ENCODE measurements around the gene IGSF3. TPM values are rescaled to one million over a fixed set of nuclear protein-coding genes. Genes with fewer than 3 reads are reported as not detected.

Gene IGSF3
- total RNA-seq, 1 experiment from 2014 or later, result not detected

GRCh38 chr1:116580446-116581322, 86.8 kb downstream of the IGSF3 start:
- no peaks in the 10 kb centered on the region for H3K9me3 ChIP-seq (ENCODE audit: low read length)
- H3K27ac ChIP-seq (ENCODE audit: low read length), result no peak overlapping the region
- no peaks in the 10 kb centered on the region for H3K36me3 ChIP-seq (ENCODE audit: insufficient read depth, low read length)
- H3K79me2 ChIP-seq (ENCODE audit: low read length), result no peaks in the 10 kb centered on the region
- H4K20me1 ChIP-seq (ENCODE audit: insufficient read depth, low read depth, low read length), result no peaks in the 10 kb centered on the region
- H3K9me2 ChIP-seq (replicated peaks; ENCODE audit: insufficient read depth, low read length), result no peaks in the 10 kb centered on the region
- no peak overlapping the region for H3K9ac ChIP-seq (ENCODE audit: low read length)
- H3K4me3 ChIP-seq (ENCODE audit: low read length), result no peak overlapping the region
- H3K27me3 ChIP-seq (ENCODE audit: low read length), result no peaks in the 10 kb centered on the region
- DNase-seq, result no peak
- no peak overlapping the region for H3K4me2 ChIP-seq (ENCODE audit: low read depth, low read length, poor library complexity, severe bottlenecking)
- no peaks in the 10 kb centered on the region for H3K4me1 ChIP-seq (ENCODE audit: low read length)
- H2AFZ ChIP-seq (ENCODE audit: low read length), result no peak overlapping the region

DNA sequence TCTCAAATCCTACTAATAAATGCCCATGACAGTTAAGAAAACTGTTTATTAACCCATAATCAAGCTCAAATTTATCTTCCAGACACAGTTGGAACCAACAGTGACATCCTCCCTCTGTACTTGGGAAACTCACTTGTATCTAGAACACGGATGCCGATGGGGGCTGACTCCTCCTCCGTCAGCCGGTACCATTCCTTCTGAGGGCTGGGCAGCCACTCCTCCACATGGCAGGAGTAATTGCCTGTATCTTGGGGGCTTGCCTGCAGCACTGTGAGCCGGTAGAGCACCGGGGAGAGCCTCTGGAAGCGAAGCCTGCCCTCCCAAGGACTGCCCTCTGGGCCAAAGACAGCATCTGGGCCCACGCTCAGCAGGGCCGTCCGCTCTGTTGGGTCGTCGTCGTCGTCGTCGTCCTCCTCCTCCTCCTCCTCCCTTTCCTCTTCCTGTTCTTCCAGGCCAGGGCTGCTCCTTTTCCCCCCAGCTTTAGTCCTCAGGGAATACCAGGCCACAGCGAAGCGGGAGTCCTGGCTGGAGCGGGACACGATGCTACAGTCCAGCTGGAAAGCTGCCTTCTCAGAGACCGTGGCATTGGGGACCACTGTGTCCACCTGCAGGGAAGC, 88.2 kb downstream of the IGSF3 start:
- Histone ChIP-seq H2AFZ (ENCODE audit: low read length) (no peak overlapping the region), H3K4me2 (ENCODE audit: low read depth, low read length, poor library complexity, severe bottlenecking) (no peak overlapping the region), H3K4me1 (ENCODE audit: low read length) (no peaks in the 10 kb centered on the region), H3K4me3 (ENCODE audit: low read length) (no peak overlapping the region), H3K9me2 (replicated peaks; ENCODE audit: insufficient read depth, low read length) (no peaks in the 10 kb centered on the region), H3K27me3 (ENCODE audit: low read length) (no peaks in the 10 kb centered on the region), H3K79me2 (ENCODE audit: low read length) (no peaks in the 10 kb centered on the region), H3K36me3 (ENCODE audit: insufficient read depth, low read length) (no peaks in the 10 kb centered on the region), H4K20me1 (ENCODE audit: insufficient read depth, low read depth, low read length) (no peaks in the 10 kb centered on the region), H3K27ac (ENCODE audit: low read length) (no peak overlapping the region), H3K9ac (ENCODE audit: low read length) (no peak overlapping the region), H3K9me3 (ENCODE audit: low read length) (no peaks in the 10 kb centered on the region)
- DNase-seq, result no peak

DNA sequence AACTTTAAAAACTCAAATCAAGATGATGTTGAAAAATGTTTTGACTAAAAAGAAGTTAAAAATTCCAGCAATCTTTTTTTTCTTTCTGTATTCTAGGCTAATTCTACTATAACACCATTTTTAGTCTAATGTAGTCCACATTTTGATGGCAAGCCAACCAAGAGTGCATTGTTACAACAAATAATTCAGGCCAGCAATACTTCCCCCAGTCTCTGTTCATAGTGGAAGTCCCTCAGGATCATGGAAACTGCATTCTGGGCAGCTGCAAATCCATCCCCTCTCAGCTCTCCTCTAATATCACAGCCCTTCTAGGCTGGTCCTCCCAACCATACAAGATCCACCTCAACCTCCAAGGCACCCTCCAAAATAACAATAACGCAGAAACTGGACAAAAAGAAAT, 89.0 kb downstream of the IGSF3 start:
- Histone ChIP-seq H3K9ac (ENCODE audit: low read length) (no peak overlapping the region), H3K9me2 (replicated peaks; ENCODE audit: insufficient read depth, low read length) (no peaks in the 10 kb centered on the region), H3K9me3 (ENCODE audit: low read length) (no peaks in the 10 kb centered on the region), H3K27me3 (ENCODE audit: low read length) (no peaks in the 10 kb centered on the region), H3K79me2 (ENCODE audit: low read length) (no peaks in the 10 kb centered on the region), H3K4me2 (ENCODE audit: low read depth, low read length, poor library complexity, severe bottlenecking) (no peak overlapping the region), H3K4me1 (ENCODE audit: low read length) (peaks cover 4% of the 10 kb centered on the region; the same call in 1 of the 2 replicates), H4K20me1 (ENCODE audit: insufficient read depth, low read depth, low read length) (no peaks in the 10 kb centered on the region), H2AFZ (ENCODE audit: low read length) (no peak overlapping the region), H3K27ac (ENCODE audit: low read length) (no peak overlapping the region), H3K36me3 (ENCODE audit: insufficient read depth, low read length) (no peaks in the 10 kb centered on the region), H3K4me3 (ENCODE audit: low read length) (no peak overlapping the region)
- DNase-seq, result no peak

DNA sequence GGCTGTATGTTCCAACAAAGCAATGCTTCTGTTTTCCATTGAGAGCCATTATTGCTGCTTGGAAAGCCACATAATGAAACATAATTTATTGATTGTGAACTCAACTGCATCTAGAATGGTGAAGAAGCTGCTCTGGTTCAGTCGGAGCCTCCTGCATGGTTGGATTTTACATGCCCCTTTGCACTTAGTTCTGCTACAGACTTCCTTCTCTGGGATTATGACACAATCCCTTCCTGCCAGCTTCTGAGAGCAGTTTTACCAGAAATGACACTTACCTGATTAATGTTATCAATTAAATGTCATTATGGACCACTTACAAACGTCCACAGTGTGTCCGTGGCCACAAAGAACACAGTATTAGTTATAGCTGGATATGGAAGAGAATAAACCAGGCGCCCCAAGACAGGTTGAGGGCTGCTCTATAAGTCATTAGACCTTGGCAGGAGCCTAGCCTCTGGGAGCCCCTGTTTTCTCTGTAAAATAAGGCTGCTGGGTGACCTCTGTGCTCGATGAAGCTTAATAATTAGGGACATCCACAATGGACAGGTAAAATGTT, 89.7 kb downstream of the IGSF3 start:
- no peaks in the 10 kb centered on the region for H3K79me2 ChIP-seq (ENCODE audit: low read length)
- no peak for DNase-seq
- H3K36me3 ChIP-seq (ENCODE audit: insufficient read depth, low read length), result no peaks in the 10 kb centered on the region
- no peak overlapping the region for H2AFZ ChIP-seq (ENCODE audit: low read length)
- H3K4me2 ChIP-seq (ENCODE audit: low read depth, low read length, poor library complexity, severe bottlenecking), result no peak overlapping the region
- no peak overlapping the region for H3K9ac ChIP-seq (ENCODE audit: low read length)
- no peak overlapping the region for H3K4me3 ChIP-seq (ENCODE audit: low read length)
- H4K20me1 ChIP-seq (ENCODE audit: insufficient read depth, low read depth, low read length), result no peaks in the 10 kb centered on the region
- H3K27ac ChIP-seq (ENCODE audit: low read length), result no peak overlapping the region
- no peaks in the 10 kb centered on the region for H3K27me3 ChIP-seq (ENCODE audit: low read length)
- H3K4me1 ChIP-seq (ENCODE audit: low read length), result peaks cover 6% of the 10 kb centered on the region; the same call in 1 of the 2 replicates
- no peaks in the 10 kb centered on the region for H3K9me2 ChIP-seq (replicated peaks; ENCODE audit: insufficient read depth, low read length)
- H3K9me3 ChIP-seq (ENCODE audit: low read length), result no peaks in the 10 kb centered on the region

GRCh38 chr1:116574581-116575291, 92.8 kb downstream of the IGSF3 start:
- H4K20me1 ChIP-seq (ENCODE audit: insufficient read depth, low read depth, low read length), result no peaks in the 10 kb centered on the region
- no peaks in the 10 kb centered on the region for H3K9me3 ChIP-seq (ENCODE audit: low read length)
- no peaks in the 10 kb centered on the region for H3K9me2 ChIP-seq (replicated peaks; ENCODE audit: insufficient read depth, low read length)
- H2AFZ ChIP-seq (ENCODE audit: low read length), result no peak overlapping the region
- H3K4me2 ChIP-seq (ENCODE audit: low read depth, low read length, poor library complexity, severe bottlenecking), result no peak overlapping the region
- peaks cover 20% of the 10 kb centered on the region for H3K4me1 ChIP-seq (ENCODE audit: low read length)
- DNase-seq, result peak; percentile 87
- H3K4me3 ChIP-seq (ENCODE audit: low read length), result no peak overlapping the region
- H3K27ac ChIP-seq (ENCODE audit: low read length), result no peak overlapping the region
- no peaks in the 10 kb centered on the region for H3K27me3 ChIP-seq (ENCODE audit: low read length)
- H3K79me2 ChIP-seq (ENCODE audit: low read length), result no peaks in the 10 kb centered on the region
- H3K9ac ChIP-seq (ENCODE audit: low read length), result no peak overlapping the region
- no peaks in the 10 kb centered on the region for H3K36me3 ChIP-seq (ENCODE audit: insufficient read depth, low read length)

GRCh38 chr1:116573431-116574095, 94.0 kb downstream of the IGSF3 start:
- H3K27ac ChIP-seq (ENCODE audit: low read length), result no peak overlapping the region
- no peaks in the 10 kb centered on the region for H3K36me3 ChIP-seq (ENCODE audit: insufficient read depth, low read length)
- H3K9me2 ChIP-seq (replicated peaks; ENCODE audit: insufficient read depth, low read length), result no peaks in the 10 kb centered on the region
- no peaks in the 10 kb centered on the region for H4K20me1 ChIP-seq (ENCODE audit: insufficient read depth, low read depth, low read length)
- no peak overlapping the region for H3K4me2 ChIP-seq (ENCODE audit: low read depth, low read length, poor library complexity, severe bottlenecking)
- H3K9ac ChIP-seq (ENCODE audit: low read length), result no peak overlapping the region
- H3K79me2 ChIP-seq (ENCODE audit: low read length), result no peaks in the 10 kb centered on the region
- no peaks in the 10 kb centered on the region for H3K27me3 ChIP-seq (ENCODE audit: low read length)
- no peak for DNase-seq
- H3K4me3 ChIP-seq (ENCODE audit: low read length), result no peak overlapping the region
- no peaks in the 10 kb centered on the region for H3K9me3 ChIP-seq (ENCODE audit: low read length)
- H3K4me1 ChIP-seq (ENCODE audit: low read length), result peaks cover 21% of the 10 kb centered on the region
- no peak overlapping the region for H2AFZ ChIP-seq (ENCODE audit: low read length)

DNA sequence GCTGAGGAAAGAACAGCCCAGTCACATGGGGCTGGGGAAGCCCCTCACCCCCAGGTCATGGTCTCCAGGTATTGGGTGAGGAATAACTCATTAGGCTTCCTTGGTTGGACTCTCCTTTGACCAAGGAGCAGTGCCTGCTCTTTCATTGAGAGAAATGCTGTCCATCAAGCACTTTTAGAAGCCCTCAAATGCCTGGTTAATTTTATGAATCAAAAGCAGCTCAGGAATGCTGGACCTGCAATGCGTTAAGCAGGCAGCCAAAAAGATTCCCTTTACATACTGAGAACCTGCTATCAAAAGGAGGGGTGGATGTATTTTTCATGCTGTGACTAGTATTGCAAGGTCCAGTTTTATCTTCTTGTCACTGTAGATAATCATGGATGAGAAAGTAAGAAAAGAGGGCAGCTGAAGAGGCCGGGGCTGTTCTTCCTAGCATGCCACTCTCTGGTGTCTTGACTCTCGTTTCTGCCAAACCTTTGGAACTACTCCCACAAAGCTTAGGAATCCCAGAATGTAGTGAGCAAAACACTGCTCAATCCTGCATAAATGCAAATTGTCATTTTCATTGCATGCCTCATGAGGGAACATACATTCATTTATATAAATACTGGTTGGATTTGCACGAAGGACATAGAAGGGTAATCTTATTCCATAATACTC, 94.6 kb downstream of the IGSF3 start:
- no peak overlapping the region for H3K4me3 ChIP-seq (ENCODE audit: low read length)
- DNase-seq, result no peak
- no peaks in the 10 kb centered on the region for H3K9me2 ChIP-seq (replicated peaks; ENCODE audit: insufficient read depth, low read length)
- H3K4me1 ChIP-seq (ENCODE audit: low read length), result peaks cover 21% of the 10 kb centered on the region
- no peaks in the 10 kb centered on the region for H3K36me3 ChIP-seq (ENCODE audit: insufficient read depth, low read length)
- H3K79me2 ChIP-seq (ENCODE audit: low read length), result no peaks in the 10 kb centered on the region
- no peak overlapping the region for H3K9ac ChIP-seq (ENCODE audit: low read length)
- H4K20me1 ChIP-seq (ENCODE audit: insufficient read depth, low read depth, low read length), result no peaks in the 10 kb centered on the region
- no peak overlapping the region for H3K27ac ChIP-seq (ENCODE audit: low read length)
- no peak overlapping the region for H2AFZ ChIP-seq (ENCODE audit: low read length)
- H3K4me2 ChIP-seq (ENCODE audit: low read depth, low read length, poor library complexity, severe bottlenecking), result no peak overlapping the region
- H3K9me3 ChIP-seq (ENCODE audit: low read length), result no peaks in the 10 kb centered on the region
- H3K27me3 ChIP-seq (ENCODE audit: low read length), result no peaks in the 10 kb centered on the region
